GM03348 (cell line): ENCODE results near the gene CCDC12.

Experiments
- DNase-seq: peaks from one replicate; pipeline ENCODE4 v3.0.0; 2012; ENCODE audit warnings: low spot score

The CCDC12 gene

DNA sequence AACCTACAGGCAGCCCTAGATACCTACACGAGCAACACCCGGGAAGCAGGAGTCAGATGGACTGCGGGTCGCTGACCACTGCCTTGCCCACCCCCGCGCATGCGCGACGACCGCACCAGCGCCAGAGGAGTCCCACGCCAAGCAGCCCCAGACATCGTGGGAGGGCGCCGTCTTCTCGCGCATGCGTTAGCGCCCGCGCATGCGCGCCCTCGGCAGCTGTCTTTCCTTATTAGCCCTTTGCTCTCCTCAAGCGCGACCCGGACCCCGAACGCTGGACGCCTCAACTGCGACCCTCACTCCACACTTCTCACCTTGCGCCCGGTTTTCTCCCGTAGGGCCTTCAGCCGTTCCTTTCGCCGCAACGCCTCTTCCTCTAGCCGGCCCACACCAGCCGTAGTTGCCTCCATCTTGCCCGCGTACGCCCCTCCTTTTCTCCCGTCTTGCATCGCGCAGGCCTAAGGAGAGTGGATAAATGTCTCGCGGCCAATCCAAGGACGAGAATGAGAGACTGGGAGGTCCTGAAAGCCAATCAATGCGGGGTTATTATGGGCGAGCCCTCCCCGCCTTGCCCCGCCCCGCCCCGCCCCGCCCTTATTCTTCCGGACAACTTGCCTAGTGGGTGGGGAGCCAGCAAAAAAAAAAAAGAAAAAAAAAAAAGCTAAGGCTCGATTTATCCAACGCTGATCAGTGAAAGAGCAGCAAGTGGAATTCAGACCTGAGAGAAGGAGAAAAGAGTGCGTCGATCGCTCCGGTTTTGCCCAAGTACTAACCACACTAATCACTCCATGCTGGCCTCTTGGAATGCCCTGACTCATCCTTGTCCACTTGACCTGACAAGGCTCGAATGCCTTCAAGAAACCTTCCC, at the start of gene CCDC12:
Gene CCDC12 (minus strand): TSS at position 420 of the 865 bp plus-strand sequence. CDS start 13 bp downstream, at position 407.
- DNase-seq = peak; percentile 98

DNA sequence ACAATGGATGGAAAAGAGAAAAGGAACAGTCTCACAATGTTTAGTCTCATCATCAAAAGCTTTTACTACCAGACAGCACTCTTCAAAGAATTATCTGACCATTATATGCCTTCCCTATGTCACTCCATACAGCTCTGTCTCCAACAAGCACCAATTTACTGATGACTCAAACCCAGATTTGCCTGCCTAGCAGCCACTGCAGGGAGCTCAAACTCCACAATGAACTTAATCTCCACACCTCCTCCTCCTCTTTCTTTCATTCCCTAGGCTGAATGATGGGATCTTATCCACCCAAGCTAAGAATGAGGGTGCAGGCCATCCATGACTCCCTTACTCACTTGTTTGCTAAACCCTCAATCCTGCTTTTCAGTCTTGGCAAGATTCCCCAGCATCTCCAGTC, 48.4 kb upstream of the CCDC12 start:
- peak; percentile 27 for DNase-seq

DNA sequence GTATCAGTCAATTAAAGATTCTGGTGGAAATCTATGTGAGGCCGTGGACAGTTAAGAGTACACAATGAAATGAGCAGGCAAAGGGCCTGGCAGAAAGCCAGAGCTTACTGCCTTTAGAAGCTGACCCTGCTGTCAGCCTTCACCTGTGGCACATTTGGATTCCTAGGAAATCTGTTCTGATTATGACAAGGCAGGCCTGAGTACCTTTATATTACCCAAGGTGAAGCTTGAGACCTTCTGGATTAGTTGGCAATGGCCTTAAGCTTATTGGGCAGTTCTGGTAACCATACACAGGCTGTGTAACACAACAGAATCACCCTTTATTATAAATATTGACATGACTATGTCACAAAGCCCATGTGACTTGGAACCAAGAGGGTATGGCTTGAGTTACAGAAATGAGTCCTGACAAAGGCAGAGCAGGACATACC, 46.1 kb upstream of the CCDC12 start:
- peak; percentile 5 for DNase-seq

DNA sequence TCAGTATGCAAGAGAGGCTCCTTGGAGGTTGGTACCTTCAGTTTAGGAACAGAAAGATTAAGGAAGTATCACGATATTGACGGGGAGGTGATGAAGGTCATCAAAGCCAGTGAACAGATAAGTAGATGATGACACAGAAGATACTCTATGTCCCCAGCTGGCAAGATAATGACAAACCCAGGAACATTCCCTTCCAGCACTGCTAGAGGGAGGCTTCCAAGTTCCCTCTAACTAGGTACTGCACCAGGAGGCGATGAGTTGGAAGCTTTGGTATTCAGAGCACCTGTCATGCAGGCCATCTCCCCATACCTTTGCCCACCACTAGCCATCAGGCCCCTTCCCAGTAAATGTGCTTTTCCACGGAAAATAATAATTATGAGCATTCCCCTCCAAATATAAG, 43.8 kb upstream of the CCDC12 start:
- no peak for DNase-seq

GRCh38 chr3:47019201-47019600, 42.7 kb upstream of the CCDC12 start:
- no peak for DNase-seq

GRCh38 chr3:47018269-47018611, 41.7 kb upstream of the CCDC12 start:
- DNase-seq = no peak

DNA sequence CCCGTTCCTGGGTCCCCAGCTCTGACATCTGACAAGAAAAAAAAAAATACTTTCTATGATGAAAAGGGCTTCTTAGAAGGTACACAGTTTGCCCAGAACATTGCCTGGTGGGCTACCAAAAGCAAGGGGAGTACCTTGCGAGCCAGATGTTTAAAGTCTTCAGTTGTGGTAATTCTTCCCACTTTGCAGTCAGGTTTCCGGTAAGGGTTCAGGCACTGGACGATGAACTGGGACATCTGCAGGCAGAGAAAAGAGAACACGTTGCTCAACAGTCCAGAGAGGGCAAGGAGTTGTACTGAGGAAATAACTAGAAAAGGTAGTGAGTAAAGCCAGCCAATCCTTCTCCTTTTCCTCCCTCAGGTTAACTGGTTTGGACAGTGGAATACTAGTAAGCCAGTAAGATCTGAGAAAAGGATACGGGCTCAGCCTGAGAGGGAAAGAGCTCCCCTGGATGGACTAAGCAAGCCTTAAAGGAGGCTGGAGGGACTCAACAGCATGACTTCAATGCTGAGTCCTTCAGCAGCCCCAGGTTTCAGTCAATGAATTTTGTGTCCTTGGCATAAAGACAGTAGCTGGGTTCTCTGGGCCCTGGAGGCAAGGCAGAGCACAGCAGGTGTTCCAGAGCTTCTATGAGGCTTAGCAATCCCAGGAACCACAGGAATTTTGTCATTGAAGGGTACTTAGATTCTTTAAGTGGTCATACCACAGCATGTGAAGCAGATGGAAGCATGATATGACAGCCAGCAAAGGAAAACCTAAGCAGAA, 41.1 kb upstream of the CCDC12 start:
- DNase-seq = no peak

- DNase-seq = peak; percentile 69
These were observed 40.4 kb upstream of the CCDC12 start for GRCh38 chr3:47016934-47017435.

DNA sequence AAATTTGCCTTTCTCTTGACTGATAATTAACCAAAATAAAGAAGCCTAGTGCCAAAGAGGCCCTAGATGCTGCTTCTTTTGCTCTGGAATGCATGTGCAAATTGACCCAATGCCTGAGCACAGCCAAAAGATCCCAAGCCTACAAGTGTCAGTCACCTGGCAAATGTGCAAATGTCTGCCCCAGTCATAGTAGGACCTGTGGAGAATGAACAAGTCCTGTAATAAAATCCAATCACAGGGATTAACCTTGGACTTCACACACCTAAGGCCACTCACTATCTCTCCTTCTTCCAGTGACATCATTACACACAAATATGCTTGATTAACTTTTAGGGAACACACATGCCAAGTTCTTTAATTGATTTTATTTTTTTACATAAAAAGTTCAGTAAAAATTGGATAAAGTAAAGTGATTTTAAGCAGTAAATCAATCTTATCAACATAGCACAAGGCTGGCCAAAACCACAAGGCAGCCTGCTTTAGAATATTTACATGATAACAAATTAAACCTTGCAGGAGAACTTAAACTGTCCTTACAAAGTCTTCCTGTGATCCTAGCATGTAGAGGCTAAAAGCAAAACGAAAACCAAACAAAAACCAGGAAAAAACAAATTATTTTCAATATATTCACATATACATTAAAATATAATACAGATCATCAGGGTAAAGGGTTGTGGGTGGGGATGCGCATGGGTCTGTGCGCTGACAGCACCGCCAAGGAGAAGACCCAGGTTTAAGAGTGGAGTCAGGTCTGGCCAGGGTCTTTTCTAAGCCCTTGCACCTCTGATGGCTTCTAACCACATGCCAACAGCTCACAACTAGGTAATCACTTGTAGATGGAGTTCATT, 39.8 kb upstream of the CCDC12 start:
- DNase-seq = no peak

- no peak for DNase-seq
These were observed 38.6 kb upstream of the CCDC12 start for GRCh38 chr3:47015151-47015550.

- DNase-seq = no peak
These were observed 37.5 kb upstream of the CCDC12 start for GRCh38 chr3:47014036-47014435.

GRCh38 chr3:47013231-47013630, 36.7 kb upstream of the CCDC12 start:
- DNase-seq = no peak

DNA sequence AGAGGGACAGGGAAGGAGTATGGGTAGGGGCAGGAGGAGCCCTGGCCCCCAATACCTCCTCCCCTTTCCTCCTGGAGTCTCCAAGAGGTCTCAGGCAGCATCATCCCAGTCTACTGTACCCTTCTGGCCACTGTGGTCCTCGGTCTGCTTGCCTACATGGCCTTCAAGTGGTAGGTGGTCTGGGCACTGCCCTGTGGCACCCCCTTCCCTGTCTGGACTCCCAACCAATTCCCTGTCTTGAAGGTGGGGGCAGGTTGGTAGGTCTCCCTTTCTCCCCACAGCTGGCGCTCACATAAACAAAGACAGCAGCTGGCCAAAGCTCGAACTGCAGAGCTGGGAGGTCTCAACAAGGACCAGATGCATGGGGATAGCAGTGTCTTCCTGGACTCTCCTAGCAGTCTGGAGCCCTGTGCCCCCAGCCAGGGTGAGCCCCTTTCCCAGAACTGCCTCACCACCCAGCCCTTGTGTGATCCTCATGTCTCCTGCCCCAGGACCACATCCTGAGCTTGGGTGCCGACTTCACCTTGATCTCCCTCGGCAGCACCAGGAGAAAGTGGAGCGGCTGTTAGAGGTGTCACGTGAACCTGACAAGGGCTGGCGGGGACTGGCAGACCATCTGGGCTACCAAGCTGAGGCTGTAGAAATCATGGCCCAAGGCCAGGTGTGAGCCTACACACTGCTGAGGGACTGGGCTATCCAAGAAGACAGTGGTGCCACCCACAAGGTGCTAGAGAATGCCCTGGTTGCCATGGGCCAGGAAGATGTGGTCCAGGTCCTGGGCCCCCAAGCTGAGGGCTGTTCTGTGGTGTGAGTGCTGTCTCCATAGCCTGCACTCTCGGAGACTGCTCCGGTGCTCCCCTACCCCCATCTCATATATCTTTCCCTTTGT, 36.0 kb upstream of the CCDC12 start:
- no peak for DNase-seq

- no peak for DNase-seq
These were observed 34.8 kb upstream of the CCDC12 start for GRCh38 chr3:47011371-47011770.

- no peak for DNase-seq
These were observed 34.4 kb upstream of the CCDC12 start for GRCh38 chr3:47010910-47011309.

DNA sequence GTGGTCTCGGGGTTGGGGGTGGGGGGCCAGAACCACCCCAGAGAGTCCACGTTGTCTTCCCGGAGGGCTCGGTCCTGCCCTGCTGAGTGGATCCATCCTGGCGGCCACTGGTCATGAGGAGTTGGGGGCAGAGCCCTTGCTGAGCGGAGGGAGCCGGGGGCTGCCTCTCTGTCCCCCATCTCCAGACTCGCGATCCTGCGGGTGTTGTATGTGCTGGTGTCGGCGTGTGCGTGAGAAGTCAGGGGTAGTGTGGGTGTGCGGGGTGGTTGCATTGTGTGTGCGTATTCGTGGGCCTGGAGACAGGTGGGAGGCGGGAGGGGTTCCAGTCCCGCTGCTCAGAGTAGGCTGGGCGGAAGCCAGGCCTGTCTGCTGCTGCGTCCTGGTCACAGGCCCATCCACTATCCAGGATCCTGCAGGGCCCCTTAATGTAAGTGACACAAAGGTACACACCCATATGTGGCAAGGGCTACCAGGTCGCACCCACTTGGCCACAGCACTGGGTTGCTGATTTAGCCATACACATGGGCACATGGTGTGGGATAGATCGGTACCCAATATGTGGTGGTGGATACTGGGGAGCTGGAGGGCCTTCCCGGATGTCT, 33.7 kb upstream of the CCDC12 start:
- DNase-seq = no peak

DNA sequence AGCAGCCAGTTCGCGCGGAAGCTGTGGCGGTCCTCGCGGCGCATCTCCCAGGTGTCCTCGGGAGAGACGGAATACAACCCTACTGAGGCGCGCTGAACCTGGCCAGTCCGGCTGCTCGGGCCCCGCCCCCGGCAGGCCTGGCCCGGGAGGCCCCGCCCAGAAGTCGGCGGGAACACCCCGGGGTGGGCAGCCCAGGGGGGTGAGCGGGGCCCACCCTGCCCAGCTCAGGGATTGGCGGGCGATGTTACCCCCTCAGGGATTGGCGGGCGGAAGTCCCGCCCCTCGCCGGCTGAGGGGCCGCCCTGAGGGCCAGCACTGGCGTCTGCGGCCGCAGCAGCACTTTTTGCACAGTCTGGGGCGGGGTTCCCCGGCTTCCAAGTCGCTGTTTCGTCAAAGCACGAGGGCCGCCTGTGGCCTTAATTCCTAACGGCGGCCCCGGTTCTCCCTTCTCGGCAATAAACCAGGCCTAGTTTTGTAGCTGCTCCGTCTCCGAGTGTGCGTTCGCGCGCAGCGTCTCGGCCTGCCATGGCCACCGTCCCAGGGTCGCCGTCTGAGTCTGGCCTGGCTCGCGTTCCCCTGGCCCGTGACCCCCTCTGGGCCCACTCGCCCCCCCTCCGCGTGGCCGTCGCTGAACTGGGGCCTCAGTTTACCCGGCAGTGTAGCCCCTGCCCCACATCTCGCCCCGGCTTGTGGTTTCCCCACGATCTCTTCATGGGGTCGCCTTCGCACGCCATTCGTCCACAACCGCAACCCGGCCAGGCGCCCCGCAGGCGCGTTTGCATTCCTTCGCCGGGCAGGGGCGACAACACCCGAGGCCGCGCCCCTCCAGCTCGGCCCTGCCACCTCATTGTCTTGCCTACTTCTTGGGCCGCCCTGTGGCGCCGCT, 32.9 kb upstream of the CCDC12 start:
- DNase-seq = peak; percentile 100

DNA sequence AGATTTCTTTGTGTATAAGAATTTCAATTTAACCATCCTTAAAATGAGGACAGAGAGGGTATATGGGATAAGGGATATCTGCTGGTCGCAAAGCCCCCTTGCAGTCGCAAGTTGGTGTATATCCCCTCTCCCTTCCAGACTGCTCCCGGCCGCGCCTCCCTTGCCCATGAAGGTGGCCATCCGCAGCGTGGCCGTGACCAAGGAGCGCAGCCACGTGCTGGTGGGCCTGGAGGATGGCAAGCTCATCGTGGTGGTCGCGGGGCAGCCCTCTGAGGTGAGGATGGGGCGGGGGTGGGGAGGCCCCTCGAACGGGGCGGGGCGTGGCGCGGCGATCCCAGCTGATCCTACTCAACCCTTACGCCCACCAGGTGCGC, 32.3 kb upstream of the CCDC12 start:
- no peak for DNase-seq

DNA sequence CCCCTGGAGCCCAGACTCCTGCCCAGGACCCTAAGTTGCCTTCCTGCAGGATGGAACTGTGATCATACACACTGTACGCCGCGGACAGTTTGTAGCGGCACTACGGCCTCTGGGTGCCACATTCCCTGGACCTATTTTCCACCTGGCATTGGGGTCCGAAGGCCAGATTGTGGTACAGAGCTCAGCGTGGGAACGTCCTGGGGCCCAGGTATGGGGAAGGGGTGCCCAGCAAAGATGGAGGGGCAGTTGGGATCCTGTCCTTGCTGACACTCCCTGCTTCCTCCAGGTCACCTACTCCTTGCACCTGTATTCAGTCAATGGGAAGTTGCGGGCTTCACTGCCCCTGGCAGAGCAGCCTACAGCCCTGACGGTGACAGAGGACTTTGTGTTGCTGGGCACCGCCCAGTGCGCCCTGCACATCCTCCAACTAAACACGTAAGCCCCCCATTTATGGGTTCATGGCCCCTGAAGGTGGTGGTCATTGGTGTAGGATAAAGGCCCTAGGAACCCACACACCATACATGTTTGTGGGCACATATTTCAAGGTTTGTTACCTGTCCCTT, 31.8 kb upstream of the CCDC12 start:
- DNase-seq = no peak
